Adrenal gland (tissue), 5 donors: ENCODE measurements around the gene DCN.

ENCODE experiments used
- POLR2A ChIP-seq, 2 donors: fragments of 450-650 bp; IDR thresholded peaks; one replicate each; pipeline ENCODE4 v1.6.1; 2017; ENCODE audit warnings: antibody characterized with exemption in 2 of 2, mild to moderate bottlenecking in 2 of 2, moderate library complexity in 1 of 2
- TF ChIP-seq, protein P1 (sequence below), 6 experiments: fragments of 450-650 bp in 4 of 6; fragments of 200-600 bp in 2 of 6; sonication (generic) in 1 of 6; IDR thresholded peaks; 1 replicate in 5 of 6; 2 replicates in 1 of 6; pipeline versions ENCODE4 v1.5.1 to v1.8.0; 2016 to 2021; ENCODE audit warnings: antibody characterized with exemption in 6 of 6, mild to moderate bottlenecking in 2 of 6, moderate library complexity in 1 of 6
- donor health status: DM: no; HTN: no; CAD: no.

DNA sequence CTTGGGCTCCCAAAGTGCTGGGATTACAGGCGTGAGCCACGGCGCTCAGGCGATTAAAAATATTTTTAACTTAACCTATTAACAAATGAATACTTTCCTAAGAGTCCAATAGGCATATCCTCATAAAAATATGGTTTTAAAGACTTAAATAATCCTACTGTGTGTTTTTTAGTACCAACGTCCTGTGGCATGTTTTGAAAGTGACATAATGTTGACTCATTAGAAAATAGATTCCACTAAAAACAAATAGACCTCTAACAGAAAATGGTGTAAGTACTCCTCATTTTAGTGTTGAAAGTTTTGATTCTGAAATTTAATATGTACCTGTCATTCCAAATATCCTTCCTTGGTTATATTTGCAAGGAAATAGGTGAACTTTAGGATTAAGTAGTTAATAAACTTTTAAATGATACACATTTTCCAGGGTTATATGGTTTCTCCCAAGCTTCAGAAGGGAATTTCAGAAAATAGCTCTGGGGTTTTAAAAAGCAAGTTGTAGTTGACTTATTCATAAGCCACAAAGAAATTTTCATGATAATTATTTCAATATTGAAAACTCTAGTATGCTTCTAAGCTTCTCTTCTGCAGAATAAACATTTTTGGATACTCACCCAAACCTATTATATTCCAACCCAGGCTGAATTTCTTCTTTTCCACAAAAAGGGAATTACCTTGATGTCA is 59.2 kb downstream of the DCN start:
- TF ChIP-seq POLR2A (IDR thresholded peaks at IDR 0.05) = no peak
- TF ChIP-seq, protein P1, sequence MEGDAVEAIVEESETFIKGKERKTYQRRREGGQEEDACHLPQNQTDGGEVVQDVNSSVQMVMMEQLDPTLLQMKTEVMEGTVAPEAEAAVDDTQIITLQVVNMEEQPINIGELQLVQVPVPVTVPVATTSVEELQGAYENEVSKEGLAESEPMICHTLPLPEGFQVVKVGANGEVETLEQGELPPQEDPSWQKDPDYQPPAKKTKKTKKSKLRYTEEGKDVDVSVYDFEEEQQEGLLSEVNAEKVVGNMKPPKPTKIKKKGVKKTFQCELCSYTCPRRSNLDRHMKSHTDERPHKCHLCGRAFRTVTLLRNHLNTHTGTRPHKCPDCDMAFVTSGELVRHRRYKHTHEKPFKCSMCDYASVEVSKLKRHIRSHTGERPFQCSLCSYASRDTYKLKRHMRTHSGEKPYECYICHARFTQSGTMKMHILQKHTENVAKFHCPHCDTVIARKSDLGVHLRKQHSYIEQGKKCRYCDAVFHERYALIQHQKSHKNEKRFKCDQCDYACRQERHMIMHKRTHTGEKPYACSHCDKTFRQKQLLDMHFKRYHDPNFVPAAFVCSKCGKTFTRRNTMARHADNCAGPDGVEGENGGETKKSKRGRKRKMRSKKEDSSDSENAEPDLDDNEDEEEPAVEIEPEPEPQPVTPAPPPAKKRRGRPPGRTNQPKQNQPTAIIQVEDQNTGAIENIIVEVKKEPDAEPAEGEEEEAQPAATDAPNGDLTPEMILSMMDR (IDR thresholded peaks at IDR 0.05) = no peak
